Measurements from ENCODE around the gene MYO19. TPM values are rescaled to one million over a fixed set of nuclear protein-coding genes. Genes with fewer than 3 reads are reported as not detected.
A peak's percentile ranks its signal among the peaks of the same experiment; 100 is the strongest.

Gene MYO19, protein sequence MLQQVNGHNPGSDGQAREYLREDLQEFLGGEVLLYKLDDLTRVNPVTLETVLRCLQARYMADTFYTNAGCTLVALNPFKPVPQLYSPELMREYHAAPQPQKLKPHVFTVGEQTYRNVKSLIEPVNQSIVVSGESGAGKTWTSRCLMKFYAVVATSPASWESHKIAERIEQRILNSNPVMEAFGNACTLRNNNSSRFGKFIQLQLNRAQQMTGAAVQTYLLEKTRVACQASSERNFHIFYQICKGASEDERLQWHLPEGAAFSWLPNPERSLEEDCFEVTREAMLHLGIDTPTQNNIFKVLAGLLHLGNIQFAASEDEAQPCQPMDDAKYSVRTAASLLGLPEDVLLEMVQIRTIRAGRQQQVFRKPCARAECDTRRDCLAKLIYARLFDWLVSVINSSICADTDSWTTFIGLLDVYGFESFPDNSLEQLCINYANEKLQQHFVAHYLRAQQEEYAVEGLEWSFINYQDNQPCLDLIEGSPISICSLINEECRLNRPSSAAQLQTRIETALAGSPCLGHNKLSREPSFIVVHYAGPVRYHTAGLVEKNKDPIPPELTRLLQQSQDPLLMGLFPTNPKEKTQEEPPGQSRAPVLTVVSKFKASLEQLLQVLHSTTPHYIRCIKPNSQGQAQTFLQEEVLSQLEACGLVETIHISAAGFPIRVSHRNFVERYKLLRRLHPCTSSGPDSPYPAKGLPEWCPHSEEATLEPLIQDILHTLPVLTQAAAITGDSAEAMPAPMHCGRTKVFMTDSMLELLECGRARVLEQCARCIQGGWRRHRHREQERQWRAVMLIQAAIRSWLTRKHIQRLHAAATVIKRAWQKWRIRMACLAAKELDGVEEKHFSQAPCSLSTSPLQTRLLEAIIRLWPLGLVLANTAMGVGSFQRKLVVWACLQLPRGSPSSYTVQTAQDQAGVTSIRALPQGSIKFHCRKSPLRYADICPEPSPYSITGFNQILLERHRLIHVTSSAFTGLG
- polyA plus RNA-seq (ENCODE audit: insufficient read length): 31.5 TPM

DNA sequence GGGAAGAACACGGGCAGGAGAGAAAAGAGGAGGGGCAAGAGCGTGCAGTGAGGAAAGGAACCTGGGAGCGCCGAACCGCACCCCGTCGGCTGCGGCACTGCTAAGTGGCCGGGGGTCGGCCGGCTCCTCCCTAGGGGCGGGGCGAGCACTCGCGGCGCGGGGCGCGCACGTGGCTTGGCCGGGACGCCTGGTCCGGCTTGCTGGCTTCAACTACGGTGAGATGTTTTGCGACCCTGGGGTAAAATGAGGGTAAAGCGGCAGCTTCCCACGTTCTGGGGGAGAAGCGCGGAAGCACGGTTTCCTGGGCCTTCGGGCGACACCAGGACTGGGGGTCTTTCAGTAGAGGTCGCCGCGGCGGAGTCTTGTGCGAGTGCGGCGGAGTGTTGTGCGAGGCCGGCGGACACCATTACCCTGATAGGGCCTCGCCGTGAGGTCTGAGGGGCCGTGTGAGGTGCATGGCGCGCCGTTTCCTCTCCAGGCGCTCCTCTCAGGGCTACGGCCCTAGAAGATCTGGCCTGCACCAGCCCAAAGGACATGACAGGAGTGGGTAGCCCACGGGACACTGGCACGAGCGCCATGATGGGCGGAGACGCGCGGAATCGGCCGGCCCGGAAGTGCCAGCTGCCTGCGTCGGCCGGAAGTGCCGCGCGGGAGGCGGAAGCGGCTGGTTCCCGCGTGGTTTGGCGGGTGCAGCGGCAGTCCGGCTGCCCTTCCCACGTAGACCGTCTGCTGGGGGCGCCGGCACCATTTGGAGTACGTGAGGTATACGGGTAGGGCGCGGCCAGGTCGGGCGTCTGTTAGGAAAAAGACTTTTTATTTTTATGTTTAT, at the start of gene MYO19, which contains the start of gene PIGW:
Gene MYO19, minus strand, starts transcription at position 29 of the 829 bp plus-strand sequence. CDS start 2,330 bp downstream, outside the sequence.
Gene PIGW, plus strand, starts transcription at position 148 of the 829 bp plus-strand sequence. CDS start 2,115 bp downstream, outside the sequence.
- peak; percentile 52 for DNase-seq (ENCODE audit: low read depth)

DNA sequence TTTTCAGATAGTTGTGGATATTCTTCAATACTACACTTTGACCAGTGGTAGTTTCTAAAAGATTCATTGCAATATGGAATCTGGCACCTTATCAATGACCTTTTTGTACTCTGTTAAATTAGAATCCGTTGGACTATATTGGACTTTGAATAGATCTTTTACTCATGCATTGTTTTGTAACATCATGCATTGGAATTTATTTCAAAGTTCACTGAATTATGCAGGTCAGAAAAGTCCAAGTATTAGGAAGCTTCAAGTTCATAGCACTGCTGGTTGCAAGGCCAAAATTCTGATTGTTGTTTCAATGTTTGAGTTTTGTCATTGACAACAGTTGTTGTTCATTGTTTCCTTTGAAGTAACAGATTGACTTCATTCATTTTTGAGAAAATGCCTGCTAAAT, 49.1 kb upstream of the MYO19 start:
- no peak for DNase-seq (ENCODE audit: low read depth)

DNA sequence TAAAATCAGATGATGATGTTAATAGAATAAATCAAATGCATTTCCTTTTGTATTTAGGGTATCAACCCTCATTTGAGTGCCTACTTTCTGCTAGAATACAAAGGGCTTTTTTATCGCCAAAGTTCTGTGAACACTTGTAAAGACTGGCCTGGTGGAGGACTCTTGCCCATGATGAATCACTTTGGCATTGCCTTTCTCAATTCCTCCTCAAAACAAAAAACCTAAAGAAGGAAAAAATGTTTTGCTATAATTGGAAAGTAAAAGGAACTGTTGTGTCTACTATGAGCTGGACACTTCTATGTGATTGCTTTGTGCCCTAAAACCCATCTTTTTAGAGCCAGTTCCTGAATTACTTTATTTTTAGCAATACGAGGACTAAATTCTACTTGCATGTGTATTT, 44.0 kb upstream of the MYO19 start:
- DNase-seq (ENCODE audit: low read depth): no peak

DNA sequence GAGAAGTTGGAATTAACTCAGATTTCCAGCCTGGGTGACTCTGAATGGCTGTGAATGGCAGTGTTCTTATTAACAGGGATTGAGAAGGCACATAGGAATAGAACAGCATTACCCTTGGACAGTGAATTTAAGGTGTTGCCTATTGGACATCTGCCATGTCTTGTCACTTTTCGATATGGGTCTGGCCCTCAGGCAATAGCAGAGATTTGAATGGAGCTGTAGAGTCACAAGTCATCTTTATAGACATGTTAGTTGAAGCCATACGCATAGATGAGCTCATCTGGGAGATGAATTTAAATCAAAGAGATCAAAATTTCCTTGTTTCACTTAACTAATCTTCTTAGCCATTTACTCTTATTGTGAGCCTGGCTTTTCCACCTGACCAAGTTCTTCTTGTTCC, 42.1 kb upstream of the MYO19 start:
- no peak for DNase-seq (ENCODE audit: low read depth)

DNA sequence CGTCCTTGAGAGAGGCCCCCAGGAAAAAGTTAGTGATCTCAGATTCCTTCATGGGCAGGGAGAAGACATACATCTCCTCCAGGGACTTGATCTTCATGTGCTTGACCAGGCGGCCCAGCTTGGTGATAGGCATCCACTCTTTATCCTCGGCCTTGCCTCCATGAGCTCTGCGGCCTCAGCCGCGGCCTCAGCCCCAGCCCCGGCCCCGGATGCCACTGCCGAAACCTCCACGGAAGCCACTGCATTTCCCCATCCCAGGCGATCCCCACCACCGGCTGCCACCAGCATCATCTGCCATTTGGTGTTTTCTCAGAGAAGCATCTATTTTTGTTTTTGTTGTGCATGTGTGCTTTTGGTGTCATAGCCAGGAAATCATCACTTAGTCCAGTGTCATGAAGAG, 40.4 kb upstream of the MYO19 start:
- DNase-seq (ENCODE audit: low read depth): no peak

DNA sequence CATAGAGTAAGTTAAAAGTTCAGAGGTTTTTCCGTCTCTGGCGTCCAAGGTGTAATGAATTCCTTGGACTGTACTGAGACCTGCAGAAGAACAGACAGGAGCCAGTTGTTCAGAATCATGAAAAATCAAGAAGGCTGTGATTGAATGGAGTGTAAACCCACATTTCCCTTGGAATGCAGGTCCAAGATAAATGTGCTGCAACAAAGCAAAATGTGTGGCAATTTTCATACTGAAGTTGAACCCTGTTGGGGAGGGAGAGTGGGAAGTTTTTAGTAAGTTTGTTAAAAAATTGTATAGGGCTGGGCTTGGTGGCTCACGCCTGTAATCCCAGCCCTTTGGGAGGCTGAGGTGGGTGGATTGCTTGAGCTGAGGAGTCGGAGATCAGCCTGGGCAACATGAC, 31.4 kb upstream of the MYO19 start:
- DNase-seq (ENCODE audit: low read depth): no peak

DNA sequence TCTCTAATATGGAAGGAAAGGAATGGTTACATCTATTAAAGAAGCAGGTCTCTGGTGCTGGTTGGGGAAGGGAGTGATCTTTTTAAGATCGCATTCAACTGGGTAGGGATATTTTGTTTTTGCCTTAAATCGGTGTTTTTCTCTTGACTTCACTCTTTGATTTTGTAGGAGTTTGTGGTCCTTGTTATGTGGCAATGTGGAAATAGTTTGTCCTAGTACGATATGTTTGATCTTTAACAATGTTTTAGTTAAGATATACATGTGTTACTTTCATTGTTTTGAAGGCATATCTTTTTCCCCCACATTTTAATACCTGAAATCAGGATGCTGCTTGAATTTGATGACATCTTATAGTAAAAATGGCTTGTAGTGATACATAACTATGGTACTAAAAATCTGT, 18.8 kb upstream of the MYO19 start:
- no peak for DNase-seq (ENCODE audit: low read depth)

DNA sequence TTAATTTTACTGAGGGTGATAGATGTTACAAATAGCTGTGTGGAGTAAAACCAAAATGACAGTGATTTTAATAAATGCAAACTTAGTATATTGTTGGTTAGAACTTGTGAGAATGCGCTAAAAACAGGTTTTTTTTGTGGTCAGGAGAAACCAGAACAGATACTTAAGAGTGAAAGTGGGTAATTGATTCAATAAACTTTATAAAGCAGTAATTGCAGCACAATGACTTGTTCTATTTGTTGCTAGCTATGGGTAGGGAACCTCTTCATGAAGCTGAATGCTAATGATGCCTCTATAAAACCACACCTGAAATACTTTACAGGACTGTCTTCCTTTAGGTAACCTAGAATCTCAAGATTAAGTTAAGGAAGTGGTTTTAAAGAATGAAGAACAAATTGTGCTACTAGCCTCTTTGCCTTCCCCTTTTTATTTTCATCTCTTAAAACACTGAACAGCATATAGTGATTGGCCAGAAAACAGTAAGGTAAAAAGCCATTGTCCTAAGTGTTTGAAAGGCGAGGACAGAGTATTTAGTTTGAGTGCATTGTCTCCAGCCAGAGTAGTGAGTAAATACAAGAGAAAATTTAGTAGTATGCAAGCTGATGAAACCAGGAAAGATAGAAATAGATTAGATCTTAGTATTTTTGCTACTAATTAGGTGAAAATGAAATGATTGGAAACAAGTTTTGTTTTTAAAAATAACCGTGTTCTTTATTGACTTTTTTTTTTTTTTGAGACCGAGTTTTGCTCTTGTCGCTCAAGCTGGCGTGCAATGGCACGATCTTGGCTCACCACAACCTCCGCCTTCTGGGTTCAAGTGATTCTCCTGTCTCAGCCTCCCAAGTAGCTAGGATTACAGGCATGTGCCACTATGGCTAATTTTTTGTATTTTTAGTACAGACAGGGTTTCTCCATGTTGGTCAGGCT, 16.1 kb upstream of the MYO19 start:
- DNase-seq (ENCODE audit: low read depth): no peak

DNA sequence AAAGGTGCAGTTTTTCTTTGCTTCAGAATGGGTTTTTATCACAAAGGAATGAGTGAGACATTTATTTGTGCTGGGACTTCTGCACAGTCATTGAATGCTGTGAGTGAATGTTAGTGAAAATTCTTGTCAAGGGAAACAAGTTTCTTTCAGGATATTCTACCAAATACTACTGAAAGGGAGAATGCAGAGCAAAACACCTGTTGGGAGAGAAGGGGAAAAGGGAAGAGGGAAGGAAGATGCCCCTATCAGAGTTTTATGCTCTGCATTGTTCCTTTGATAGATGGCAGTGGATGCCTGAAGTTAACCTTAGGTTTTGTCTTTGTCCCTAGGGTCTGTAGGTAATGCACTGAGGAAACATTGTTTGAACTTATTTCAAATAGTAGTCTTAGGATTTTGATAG, 13.1 kb upstream of the MYO19 start:
- no peak for DNase-seq (ENCODE audit: low read depth)

DNA sequence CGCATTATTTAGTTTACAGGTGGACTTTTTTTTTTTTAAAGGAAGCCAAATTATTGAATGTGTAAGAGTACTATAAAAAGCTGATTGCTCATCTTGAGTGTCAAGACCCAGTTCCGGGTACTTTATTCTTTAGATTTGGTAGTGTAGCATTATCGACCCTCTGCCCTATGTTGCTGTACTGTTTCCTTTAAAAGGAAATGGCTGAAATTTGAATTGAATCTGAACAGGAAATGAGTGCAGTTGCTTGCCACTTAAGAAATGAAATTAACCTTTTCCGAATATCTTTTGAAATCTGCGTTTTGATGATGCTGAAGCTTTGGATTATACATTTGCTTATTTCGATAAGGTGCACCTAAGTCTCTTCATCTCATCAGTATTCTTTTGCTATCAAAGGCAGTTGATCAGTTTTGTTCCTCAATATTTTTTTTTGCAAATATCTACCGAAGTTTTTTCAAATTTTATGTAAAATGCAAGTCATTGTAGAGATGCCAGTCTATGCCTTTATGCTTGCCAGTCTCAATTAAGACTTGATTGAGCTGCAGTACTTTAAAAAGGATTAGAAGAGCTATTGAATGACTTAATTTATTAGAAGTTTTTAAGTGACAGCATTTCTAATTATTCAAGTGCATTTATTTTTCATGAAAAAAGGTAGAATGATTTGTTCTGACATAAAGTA, 11.9 kb upstream of the MYO19 start:
- no peak for DNase-seq (ENCODE audit: low read depth)

DNA sequence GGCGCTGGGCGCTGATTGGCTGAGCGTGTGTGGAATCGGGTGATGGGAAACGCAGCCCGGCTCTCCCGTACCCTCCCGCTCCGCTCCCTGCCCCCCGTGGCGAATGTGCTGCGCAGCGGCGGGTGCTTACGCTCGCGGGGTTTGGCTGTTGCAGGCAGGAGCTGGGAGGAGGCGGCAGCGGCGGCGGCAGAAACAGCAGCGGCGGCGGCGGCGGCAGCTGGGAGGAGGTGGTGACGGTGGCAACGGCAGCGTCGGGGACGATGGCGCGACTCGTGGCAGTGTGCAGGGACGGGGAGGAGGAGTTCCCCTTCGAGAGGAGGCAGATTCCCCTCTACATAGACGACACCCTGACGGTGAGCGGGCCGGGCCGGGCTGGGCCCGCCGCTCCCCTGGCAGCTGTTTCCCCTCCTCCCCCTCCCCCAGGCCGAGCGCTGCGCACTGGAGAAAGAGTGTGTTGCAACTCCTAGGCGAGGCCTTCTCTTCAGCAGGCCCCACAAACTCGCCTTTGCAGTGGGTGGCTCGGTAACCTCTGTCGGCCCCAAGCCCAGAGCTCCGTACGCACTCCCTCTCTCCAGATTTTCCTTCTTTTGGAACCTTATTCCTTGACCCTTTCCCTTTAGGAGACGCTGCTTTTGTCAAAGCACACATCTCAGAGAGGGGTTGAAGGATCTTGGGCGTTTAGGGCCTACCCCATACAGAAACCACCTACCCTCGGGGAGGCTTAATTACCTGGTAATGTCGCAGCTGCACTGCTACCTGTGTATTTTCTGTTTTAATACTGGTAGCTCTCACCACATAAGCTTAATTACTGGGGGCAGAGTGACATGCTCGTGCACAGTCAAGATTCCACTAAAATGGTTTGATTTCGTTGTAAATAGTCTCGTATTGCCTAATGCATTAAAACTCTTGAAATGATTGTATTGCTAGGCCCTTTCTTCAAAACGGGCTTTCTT, 11.1 kb upstream of the MYO19 start:
- DNase-seq (ENCODE audit: low read depth): peak; percentile 83

DNA sequence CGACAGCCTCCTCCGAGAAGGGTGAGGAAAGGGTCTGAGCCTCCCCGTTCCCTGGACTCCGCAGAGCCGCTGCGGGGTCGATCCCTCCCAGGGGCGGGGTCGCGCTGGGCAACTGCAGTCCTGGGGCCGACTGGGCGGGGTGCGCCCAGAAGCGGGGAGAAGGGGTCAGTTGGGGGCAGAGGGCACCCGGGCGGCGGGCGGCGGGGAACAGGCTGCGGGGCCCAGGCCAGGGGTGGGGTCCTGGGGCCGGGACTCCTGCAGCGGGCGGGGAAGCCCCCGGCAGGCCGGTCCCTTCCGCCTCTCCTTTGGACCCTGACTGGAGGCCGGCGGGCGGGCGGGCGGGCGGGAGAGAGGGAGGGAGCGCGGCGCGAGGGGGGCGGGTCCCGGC, 10.4 kb upstream of the MYO19 start:
- DNase-seq (ENCODE audit: low read depth): no peak

DNA sequence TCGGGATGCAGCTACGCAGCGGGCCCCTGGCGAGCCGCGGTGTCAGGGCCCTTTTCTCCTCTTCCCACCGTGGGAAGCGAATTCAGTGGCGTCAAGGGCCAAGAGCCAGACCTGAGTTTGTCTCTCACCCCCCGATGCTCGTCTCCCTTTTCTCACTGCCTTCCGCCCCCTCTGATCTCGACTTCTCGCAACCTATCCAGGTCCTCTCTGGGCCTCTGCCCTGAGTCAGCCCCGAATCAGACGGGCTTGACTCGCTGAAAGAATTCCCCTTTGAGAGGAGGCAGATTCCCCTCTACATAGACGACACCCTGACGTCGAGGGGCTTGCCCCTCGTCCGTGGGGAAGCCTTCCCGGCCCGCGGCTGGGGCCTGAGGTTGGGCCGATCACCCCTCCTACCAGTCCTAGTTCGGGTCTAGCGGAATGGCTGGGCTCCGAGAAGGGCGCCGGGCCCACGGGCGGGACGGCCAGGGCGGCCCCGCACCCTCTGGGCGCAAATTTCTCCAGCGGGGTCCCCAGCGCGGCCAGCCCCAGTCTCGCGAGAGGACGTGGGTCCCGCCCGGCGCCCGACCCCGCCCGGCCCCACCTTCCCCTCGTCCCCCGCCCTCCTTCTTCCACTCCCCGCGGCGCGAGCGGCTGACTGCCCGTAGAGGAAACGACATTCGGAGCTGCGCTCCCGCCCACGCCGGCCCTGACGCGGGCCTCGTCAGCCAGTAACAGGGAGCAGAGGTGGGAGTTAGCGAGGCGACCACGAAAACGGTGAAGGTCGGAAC, 9.8 kb upstream of the MYO19 start, which contains the start of gene GGNBP2:
Gene GGNBP2, plus strand, starts transcription at position 613 of the 770 bp plus-strand sequence. CDS start 806 bp downstream, outside the sequence.
- peak; percentile 65 for DNase-seq (ENCODE audit: low read depth)

DNA sequence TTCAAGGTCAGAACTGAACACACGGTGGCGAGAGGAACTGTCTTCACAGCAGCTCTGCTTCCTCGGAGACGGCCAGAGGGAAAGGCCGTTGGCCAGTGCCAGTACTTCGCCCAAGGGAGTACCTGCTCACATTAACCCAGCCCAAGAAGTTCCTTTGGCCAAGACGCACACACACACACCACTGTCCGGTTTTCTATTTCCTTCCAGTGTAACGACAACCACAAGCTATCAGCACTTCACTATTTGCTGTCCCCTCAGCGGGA, 9.3 kb upstream of the MYO19 start:
- DNase-seq (ENCODE audit: low read depth): peak; percentile 26

DNA sequence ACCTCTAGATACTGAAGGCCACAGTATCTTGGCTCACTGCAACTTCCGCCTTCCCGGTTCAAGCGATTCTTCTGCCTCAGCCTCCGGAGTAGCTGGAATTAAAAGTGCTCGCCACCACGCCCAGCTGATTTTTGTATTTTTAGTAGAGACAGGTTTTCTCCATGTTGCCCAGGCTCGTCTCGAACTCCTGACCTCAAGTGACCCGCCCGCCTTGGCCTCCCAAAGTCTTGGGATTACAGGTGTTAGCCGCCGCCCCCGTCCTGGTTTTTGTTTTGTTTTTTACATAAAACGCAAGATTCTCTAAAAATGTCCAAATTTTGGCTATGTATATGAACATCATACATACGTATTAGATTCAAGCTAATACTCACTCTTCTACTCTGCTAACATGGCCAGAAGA, 8.1 kb upstream of the MYO19 start:
- DNase-seq (ENCODE audit: low read depth): no peak

DNA sequence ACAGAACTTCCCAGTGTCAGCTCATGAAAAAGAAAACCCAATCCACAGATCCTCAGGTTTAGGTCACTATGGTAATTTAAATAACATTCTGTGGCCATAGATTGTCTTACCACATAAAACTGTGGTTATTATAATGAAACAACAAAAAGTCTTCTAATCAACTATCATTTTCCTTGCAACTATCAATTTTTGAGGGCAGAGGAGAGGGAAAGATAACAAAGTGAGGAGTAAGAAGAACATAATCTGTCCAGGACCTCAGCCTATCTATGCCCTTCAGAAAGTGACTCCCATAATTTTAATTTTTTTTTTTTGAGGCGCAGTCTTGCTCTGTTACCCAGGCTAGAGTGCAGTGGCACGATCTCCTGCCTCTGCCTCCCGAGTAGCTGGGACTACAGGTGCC, 6.0 kb upstream of the MYO19 start:
- DNase-seq (ENCODE audit: low read depth): no peak

DNA sequence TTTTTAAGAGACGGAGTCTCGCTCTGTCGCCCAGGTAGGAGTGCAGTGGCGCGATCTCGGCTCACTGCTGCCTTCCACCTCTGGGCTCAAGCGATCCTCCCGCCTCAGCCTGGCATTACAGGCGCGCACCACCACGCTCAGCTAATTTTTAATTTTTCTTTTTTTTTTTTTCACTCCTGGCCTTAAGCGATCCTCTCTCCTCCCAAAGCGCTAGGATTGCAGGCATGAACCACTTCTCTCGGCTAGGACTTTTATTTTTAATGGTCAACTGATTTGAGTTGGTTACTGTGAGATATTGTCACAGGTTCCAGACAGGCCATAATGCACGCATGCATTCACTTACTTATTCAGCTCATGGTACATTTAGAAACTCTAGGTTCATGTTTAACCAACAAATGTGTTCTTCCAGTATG, 1.0 kb upstream of the MYO19 start:
- DNase-seq (ENCODE audit: low read depth): no peak
